Stimulated activated CD4-positive, alpha-beta T cell treated with anti-CD3 and anti-CD28 coated beads, Interleukin-4, amount 100 ng/mL, for 4 hours (primary cell): ENCODE measurements around the gene TSPAN4.

Experiments
- DNase-seq, 2 experiments: peaks; one replicate each; pipeline ENCODE4 v3.0.0-alpha.2; 2020

Gene TSPAN4

DNA sequence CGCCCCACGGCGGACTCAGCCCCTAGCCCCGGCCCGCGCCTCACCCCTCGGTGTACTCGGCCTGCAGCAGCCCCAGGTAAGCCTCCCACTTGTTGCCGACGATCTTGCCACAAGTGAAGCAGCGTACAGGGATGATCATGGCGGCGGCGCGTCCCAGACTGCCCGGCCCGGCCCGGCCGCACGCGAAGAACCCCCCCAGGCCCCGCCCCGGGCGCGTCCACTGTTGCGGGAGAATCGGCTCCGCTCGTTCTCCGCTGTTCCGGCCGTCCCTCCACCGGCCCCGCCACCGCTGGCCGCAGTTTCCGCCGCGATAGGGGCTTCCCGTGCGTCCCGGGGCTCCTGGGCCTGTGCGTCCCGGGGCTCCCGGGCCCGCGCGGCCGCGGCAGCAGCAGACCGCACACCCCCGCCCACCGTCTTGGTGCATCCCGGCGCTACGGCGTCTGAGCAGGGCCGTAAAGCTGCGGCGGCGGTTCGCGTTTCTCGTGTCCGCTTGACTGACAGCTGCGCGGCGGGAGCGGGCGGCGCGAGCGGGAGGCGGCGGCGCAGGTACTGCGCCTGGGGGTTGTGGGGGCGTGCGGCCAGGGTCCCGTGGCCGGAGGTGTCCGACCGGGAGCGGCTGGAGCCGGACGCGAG, at the start of gene TSPAN4, which contains the start of gene POLR2L:
Gene TSPAN4 (plus strand): TSS at position 483 of the 633 bp plus-strand sequence. CDS start 7,453 bp downstream, outside the sequence.
Gene POLR2L (minus strand): TSS at position 160 of the 633 bp plus-strand sequence. CDS start 21 bp downstream, at position 139.
- peak; percentile 79 to 90 for DNase-seq

DNA sequence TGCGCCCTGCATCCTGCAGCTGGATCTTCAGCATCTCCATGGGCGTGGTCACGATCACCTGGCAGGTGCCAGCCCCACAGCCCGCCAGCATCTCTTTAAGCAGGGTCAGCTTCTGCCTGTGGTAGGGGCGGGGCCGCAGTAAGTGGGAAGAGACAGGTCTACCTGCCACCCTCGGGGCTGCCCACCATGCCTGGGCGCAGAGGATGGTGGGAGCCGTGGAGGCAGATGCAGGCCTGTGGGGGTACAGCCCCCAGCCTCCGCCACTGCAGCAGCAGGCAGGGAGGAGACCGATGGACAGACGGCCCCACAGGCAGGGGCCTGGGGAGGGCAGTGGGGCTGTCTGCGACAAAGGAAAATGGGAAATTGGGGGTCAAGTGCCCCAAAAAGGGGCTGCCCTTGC, 49.8 kb upstream of the TSPAN4 start:
- no peak for DNase-seq

DNA sequence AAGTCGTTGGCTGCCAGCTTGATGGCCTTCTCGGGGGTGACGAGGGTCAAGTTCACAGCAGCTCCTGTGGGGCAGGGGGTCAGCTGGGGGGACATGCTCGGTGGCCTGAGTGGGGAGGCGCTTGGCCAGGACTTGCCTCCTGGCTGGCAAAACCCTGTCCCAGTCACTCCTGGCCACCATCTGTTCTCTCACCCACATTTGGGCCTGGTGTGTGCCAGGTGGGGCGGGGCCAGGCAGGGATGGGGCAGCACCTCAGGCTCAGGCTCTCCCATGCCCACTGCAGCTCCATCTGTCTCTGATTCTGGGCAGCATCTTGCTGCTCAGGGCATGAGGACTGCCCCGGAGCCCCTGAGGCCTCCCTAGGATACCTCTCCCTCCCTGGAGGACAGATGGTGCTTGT, 49.1 kb upstream of the TSPAN4 start:
- DNase-seq, result no peak

GRCh38 chr11:794013-794765, 48.5 kb upstream of the TSPAN4 start:
- no peak for DNase-seq

- no peak for DNase-seq
Measured at GRCh38 chr11:794766-795633, 47.7 kb upstream of the TSPAN4 start.

GRCh38 chr11:795634-796564, 46.8 kb upstream of the TSPAN4 start:
- peak; percentile 76 to 89 for DNase-seq

- no peak for DNase-seq
Measured at GRCh38 chr11:796565-797295, 45.9 kb upstream of the TSPAN4 start.

GRCh38 chr11:797296-798092, 45.2 kb upstream of the TSPAN4 start:
- peak; percentile 69 to 71 for DNase-seq

GRCh38 chr11:798093-798713, 44.4 kb upstream of the TSPAN4 start, which contains the start of gene SLC25A22:
SLC25A22 (minus strand) TSS chr11:798281; CDS start chr11:795006, 3,275 bp downstream.
- peak; percentile 76 to 87 for DNase-seq

DNA sequence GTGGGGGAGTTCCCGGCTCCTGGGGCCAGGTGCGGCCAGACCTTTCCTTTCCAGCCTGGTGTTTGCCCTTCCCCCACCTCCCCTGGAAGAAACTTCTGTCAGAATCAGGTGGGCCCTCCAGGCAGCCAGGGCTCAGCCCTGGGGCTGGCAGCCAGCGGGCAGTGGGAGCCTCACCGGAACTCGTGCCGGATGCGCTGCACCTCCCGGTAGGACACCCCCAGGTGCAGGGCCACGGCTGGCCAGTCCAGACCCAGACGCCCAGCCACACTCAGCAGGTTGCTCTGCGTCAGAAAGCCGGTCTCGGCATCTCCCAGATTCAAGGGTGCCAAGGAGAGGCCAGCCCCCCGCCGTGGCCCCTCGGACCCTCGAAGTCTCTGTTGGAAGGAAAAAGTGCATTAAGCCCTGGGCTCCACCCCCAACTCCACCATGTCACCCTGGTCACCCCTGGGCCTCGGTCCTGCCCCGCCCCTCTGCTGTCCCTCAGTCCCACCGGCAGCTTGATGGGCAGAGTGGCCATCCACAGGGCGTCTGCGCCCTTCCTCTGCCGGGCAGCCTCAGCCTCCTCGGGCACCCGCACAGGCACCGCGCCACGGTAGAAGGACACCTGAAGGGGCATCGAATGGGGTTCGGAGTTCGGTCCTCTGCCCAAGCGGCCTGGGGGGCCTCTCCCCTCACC, 42.9 kb upstream of the TSPAN4 start:
- DNase-seq, result no peak

DNA sequence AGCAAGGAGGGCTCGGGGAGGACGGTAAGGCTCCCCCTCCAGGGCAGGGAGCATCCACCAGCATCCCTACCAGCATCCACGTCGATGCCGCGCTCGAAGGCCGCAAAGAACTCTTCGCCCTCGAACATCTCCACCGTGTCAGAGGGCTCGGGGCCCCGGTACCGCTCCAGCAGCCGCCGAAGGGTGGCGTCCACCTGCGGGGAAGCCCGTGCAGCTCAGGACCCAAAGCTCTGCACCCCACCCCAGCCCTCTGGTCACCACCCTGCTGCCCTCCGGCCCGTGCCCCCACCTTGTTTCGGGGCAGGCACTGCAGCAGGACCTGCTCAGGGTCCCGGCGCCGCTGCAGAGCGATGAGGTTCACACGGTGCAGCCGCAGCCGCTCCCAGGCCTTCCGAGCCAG, 42.2 kb upstream of the TSPAN4 start:
- DNase-seq, result no peak

GRCh38 chr11:801097-801780, 41.4 kb upstream of the TSPAN4 start:
- no peak for DNase-seq

GRCh38 chr11:802018-802617, 40.5 kb upstream of the TSPAN4 start:
- no peak for DNase-seq

GRCh38 chr11:802693-803466, 39.8 kb upstream of the TSPAN4 start:
- DNase-seq, result no peak

DNA sequence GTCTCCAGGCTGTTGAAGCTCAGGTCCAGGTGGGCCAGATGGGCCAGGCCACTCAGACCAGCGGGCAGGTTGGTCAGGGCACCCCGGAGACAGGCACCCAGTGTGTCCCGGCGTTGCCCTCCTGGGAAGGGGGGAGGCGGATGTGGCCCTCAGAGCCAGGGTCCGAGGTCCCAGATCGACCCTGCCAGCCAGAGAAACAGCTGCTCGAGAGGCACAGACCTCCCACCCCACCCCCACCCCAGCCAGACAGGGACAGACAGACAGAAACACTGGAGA, 39.2 kb upstream of the TSPAN4 start:
- DNase-seq, result no peak

GRCh38 chr11:803770-804598, 38.7 kb upstream of the TSPAN4 start:
- DNase-seq, result no peak

DNA sequence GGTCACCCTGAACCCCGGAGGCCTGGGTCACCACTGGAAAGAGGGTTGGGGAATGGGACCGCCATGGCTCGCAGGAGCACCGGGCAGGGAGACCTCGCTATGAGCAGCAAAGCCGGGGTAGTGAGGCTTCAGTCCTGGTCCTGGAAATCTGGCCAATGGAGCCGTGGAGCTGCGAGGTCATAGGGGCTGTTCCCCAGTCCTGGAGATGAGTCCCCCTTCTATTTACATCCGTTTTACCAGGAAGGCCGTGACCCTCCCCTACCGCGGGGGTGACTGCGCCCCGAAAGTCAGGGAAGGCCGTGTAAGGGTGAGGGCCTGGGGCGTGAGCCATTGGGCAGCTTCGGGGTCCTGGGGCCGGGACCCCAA, 38.1 kb upstream of the TSPAN4 start:
- DNase-seq, result no peak
